ENCODE data around the gene SPDL1. TPM values are rescaled to one million over a fixed set of nuclear protein-coding genes. Genes with fewer than 3 reads are reported as not detected.
A peak's percentile ranks its signal among the peaks of the same experiment; 100 is the strongest.

Gene SPDL1
- total RNA-seq, 1 donor from 2014 or later, result 9.3 TPM

DNA sequence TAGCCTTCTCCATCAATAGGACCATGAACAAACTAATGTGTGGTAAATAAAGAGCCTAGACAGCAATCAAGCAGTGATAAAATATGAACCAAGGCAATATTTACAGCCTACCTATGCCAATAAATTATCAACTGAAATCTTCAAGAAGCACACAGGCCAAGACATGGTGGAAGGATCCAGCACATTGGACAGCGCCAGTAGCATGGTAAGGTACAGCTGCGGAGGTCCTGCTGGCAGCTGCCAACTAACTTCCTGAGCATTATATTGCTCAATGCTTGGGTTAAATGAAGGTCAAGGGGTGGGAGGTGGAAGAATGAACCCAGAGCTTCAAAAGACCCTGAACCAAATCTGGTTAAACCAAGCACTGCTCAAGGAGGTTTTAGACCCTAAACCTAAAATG, 16.5 kb upstream of the SPDL1 start:
- no peak for ATAC-seq
- intact Hi-C loops (cut with DNase I), result no loop called here
- DNase-seq (ENCODE audit: low spot score), result no peak

DNA sequence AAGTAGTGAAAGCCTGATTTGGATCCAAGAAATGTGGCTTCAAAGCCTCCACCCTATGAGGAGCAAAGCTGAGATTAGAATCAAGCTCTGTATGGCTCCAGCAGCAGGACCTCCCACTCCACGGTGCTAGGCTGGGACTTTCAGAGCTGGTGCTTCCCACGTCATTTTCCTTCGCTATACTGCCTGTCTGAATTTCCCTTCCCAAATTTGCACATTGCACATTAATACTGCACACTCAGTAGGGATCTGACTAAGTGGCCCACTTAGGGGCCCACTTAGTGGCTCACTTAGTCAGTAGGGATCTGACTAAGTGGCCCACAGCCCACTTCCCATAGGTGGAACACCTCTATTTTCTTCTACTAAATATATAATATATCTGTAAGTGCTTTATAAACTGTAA, 14.1 kb upstream of the SPDL1 start:
- DNase-seq (ENCODE audit: low spot score) (no peak), ATAC-seq (no peak)
- intact Hi-C loops (cut with DNase I), result no loop called here

DNA sequence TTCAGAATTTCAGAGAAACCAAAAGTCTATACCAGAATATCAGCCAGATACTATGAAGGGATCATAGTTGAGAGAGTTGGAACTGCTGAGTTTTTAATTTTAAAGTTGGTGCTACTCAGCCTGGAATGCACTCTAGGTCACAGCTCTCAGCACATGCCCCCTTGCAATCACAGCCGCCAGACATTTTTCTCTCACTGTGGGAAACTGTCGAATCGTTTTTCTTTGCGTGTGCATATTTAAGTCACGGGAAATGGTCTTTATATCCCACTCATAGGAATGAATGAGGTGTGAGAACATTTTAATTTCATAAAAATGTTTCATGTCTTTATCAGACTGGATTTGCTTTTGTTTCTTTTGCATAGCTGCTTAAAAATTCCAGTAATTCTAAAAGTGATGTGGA, 12.2 kb upstream of the SPDL1 start:
- DNase-seq (ENCODE audit: low spot score) (no peak), ATAC-seq (no peak)
- intact Hi-C loops (cut with DNase I), result no loop called here

DNA sequence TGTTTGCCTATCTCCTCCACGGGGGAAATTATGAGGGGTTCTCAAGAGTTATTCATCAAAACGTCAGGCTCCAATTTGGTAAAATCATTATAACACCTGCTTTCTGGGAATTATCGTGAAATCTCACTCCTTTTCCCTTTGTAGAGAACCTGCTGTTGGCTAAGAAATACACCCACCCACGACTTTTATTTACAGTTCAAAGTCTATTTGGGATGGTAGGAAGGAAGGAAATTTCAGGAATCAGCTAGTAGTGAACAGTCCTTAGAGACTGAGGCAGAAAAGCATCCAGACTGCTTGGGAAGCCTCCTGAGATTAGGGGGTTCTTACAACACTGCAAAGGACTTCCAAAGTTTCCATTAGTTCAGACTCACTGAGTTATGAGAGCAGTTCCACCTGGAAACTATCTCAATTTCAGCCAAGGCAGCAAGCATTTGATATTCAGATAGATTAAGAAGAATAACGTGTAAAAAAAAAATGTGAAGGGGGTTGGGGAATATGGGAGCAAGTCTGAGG, 9.4 kb upstream of the SPDL1 start:
- no peak for DNase-seq (ENCODE audit: low spot score)
- intact Hi-C loops (cut with DNase I), result no loop called here
- ATAC-seq, result peak; percentile 65

DNA sequence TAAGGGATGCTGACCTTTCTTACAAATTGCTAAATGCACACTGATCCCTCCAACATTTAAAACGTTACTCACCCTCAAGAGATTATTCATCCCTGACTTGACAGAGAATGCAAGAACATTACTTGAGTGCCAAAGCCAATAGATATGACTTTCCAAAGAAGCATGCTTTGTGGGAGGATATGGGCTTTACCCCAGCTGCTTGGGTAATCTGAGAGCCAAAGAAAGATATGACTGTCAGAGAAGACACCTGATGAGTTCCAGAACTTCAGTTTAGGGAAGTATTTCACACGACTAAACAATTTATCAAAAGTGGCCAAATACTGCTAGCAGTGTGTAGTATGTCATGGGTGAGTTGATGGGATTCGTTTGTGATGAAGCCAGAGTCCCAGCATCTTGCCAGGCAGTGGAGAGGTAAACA, 7.4 kb upstream of the SPDL1 start:
- DNase-seq (ENCODE audit: low spot score) (no peak), ATAC-seq (peak; percentile 68)
- intact Hi-C loops (cut with DNase I), result no loop called here

DNA sequence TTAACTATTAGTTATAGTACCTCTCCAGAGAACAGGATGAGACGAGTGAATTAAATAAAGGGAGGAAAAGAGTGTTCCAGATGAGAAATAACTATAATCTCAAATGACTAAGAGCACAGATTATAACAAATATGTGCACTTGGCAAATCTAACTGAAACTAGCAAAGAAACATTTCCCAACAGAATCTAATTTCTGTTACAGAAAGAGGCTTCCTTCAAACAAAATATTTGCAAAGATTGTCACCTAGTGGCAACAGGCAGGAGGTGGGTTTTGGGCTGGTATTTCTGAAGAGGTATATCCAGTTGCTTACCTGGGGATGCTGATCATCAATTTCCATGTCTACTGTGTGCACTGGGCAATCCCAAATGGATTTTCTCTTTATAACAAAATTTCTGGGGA, 5.6 kb upstream of the SPDL1 start:
- intact Hi-C loops (cut with DNase I), result no loop called here
- DNase-seq (ENCODE audit: low spot score) (no peak), ATAC-seq (no peak)

DNA sequence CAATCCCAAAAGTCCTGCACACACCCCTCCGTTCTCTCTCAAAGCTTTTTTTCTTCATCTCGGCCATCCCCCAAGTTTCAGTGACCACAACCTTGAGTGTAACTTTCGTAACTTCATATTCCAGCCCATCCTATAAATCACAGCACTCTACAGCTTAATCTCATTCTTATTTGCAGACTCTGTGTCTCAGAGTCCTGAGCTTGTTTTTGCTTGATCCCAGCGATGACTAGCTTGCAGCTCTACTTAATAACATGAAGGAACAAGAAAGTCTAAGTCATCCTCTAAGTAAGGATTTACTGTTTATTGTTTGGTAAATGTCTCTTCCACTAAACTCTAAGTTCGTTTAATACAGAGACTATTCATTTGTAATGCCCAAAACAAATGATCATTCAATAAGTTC, 2.6 kb upstream of the SPDL1 start:
- DNase-seq (ENCODE audit: low spot score) (no peak), ATAC-seq (no peak)
- intact Hi-C loops (cut with DNase I), result no loop called here

DNA sequence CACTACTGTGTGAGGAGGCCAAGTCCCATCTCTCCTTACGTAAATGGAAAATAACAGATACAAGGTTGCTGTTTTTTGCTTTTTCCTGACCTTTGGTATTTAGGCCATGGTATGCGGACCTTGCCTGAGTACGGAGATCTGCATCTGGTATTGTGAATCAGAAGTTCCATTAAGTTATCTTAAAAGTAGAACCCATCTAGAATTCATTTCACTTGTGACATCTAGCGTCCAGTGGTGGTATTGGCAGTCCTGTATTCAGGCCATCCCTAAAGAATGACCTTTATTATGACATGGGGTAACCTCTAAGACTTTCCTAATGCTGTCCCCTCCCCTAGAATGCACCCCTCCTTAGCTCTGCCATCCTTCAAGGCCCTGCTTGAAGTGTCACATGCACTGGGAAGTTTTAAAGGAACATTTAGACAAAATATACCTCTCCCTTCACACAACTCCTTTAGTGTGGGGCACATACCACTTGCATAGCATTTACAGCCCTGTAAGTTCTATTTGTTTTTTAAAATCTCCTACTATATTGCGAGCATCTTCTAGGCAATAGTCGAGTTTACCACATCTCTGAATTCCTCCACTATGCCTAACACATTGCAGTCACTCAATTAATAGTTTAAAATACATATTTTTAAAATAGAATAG, 1.9 kb upstream of the SPDL1 start:
- ATAC-seq (peak; percentile 60), DNase-seq (ENCODE audit: low spot score) (peak; percentile 73)
- intact Hi-C loops (cut with DNase I), result no loop called here

DNA sequence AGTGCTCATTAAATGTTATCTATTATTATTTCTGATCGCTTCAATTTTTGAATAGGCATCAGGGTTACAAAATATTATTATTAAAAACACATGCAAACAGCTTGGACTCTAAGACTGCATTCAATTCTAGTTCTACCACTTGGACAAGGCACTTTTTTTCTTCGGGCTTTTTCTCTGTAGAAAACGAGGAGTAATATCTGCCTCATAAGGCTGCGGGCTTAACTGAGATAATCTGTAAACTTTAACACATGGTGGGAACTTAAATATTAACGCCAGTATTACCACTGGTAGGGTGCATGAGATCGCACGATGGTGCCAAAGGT, 511 bp upstream of the SPDL1 start:
- DNase-seq (ENCODE audit: low spot score) (no peak), ATAC-seq (peak; percentile 66)
- intact Hi-C loops (cut with DNase I), result no loop called here

DNA sequence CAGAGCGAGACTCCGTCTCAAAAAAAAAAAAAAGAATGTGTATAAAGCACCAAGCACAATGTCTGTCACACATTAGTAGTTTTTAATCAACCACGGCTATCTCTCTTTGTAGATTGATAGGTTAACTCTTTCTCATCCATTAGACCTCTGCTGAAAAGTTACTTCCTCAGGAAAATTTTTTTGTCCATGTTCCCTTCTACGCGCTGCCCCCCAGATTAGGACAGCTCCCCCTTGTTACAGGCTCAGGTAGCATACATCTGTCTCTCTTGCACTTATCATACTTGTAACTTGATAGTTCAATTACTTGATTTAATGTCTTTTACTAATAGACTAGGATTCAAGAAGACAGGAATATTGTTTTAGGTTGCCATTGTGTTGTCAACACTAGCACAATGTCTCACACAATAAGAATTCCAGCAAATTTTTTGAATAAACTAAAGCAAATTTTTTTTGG, 1.5 kb downstream of the SPDL1 start:
- ATAC-seq (no peak), DNase-seq (ENCODE audit: low spot score) (no peak)
- intact Hi-C loops (cut with DNase I), result no loop called here

DNA sequence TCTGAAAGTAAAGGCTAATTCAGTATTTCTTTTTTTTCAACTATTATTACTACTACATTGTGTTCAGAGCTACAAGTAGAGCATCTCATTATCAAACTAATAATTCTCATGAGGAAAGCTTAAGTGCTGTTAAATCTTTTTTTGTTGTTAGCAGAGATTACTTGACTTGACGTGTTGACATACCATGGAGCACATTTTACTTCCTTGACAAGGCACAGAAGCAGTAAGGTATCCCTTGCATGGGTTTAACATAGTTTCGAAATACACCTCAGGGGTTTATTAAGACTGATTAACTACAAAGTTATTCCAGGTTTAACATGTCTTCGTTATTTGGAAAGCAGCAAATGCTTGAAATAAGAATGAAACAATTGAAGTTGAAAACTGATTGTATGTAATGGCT, 7.0 kb downstream of the SPDL1 start:
- DNase-seq (ENCODE audit: low spot score), result no peak
- intact Hi-C loops (cut with DNase I), result no loop called here
- no peak for ATAC-seq

DNA sequence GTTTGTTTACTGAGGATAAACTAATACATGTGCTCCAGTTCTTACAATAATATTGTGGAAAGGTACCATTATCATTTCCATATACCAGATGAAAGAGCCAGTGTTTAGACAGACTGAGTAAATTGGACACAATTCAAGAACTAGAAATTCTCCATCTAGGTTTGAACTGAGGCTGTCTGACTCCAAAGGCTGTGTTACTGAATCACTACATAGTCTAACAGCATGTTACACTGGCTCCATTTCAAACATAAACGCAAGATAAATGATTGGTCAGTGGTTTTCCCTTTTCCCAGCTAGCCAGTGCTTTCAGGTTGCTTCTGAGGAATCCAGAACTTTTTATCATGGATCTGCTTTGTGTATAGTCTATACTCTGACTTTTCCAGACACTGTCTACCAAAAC, 8.1 kb downstream of the SPDL1 start:
- DNase-seq (ENCODE audit: low spot score), result no peak
- ATAC-seq, result no peak
- intact Hi-C loops (cut with DNase I), result no loop called here

DNA sequence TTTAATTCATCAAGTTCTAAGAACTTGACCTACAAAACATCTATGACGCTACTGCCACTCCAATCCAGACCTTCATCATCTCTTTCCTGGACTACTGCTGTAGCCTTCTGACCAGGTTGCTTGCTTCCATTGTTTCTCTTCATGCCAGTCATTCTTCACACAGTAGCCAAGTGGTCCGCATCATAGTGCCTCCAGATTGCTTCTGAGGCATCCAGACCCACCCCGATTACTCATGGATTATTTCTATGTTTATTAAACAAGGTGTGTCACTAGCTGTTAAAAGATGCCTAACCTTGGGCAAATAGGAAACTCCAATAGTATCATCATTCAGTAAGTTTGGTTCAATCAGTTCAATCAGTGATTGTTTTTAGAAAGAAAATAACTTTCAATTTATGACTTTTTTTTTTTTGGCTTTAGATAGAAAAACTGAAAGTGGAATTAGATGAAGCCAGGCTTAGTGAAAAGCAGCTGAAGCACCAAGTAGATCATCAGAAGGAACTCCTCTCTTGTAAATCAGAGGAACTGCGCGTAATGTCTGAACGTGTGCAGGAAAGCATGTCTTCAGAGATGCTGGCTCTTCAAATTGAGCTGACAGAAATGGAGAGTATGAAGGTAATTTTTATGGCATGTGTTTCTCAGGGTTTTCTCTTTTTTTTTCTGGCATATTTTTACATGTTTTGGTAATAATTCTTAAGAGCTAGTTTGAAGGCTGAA, 9.5 kb downstream of the SPDL1 start:
- ATAC-seq, result no peak
- intact Hi-C loops (cut with DNase I), result no loop called here

DNA sequence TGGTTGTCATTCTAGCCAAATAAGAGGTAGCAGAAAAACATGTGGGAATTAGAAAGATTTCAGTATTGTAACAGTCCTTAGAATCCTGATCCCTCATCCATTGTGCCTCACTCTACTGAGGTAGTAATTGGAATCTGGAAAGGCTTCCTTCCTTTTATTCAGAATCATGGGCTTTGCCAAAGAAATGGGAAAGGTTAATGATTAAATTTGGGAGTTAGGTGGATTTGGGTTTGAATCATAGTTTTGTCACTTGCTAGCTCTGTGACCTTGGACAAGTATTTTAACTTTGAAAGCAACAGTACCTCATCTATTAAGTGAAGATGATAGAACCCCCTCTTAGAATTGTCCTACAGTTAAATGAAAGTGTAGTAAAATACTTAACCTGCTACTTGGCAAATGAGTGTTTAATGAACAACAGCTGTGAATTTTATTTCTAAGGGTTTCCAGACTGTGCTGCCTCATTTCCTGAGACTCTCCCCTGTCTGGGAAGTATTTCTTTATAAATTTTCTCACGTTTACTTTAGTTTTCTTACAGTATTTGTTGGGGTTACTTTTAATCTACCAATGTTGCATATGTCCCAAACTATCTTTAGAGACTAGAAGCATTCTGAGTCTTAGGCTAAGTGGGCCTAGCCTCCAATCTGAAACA, 11.7 kb downstream of the SPDL1 start:
- intact Hi-C loops (cut with DNase I), result no loop called here
- no peak for ATAC-seq
- DNase-seq (ENCODE audit: low spot score), result no peak

More for the DNA sequence above, 9.5 kb downstream of the SPDL1 start:
- DNase-seq (ENCODE audit: low spot score), result no peak

DNA sequence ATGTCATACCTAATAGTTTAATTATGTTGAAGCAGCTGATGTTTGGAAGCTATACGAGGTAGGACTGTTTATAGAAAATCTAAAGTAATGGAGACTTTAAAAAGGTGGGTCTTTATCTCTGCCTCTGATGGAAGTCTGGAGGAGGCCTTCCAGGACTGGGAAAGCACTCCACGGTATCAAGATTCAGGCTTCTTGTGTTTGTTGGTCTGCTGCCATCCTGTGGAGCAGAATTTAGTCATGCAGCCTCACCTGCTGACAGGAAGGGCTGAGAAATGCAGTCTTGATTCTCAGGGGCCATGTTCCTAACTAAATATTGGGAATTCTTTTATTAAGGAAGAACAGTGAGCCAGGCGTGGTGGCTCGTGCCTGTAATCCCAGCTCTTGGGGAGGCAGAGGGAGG, 15.9 kb downstream of the SPDL1 start:
- ATAC-seq (no peak), DNase-seq (ENCODE audit: low spot score) (no peak)
- intact Hi-C loops (cut with DNase I), result no loop called here

DNA sequence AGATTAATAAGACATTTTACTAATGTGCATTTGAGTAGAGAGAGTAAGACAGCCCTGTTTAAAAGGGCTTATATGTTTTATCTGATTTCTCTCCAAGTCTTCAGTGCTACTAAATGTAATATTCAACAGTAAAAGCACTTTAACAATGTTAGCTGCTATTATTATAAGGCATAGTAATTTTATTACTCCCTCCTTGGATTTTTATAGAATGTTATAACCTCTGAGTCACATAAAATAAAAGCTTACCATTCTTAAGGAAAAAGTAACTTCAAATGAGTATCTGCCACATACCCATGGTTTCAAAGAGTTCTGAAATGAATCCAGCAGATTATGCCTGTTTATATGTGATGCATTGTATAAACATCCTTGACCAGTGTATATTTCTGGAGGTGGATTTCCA, 19.0 kb downstream of the SPDL1 start:
- DNase-seq (ENCODE audit: low spot score), result no peak
- no peak for ATAC-seq
- intact Hi-C loops (cut with DNase I), result no loop called here

DNA sequence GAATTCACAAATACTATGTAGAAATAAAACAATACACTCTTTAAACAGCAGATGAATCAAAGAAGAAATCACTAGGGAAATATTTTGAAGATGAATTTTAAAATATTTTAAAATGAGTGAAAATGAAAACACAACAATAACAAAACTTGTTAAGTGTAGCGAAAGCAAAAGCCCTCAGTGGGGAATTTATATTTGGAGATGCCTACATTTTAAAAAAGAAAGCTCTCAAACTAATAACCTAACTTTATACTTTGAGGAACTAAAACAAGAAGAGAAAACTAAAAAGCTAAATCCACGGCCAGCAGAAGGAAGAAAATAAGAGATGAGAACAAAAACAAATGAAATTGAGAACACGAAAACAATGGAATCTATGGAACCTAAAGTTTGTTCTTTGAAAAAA, 22.7 kb downstream of the SPDL1 start:
- intact Hi-C loops (cut with DNase I), result loop anchor here (5.0 kb wide), 1 partner anchor 1349 kb away; no protein-coding TSS in a partner anchor
- DNase-seq (ENCODE audit: low spot score) (no peak), ATAC-seq (no peak)

DNA sequence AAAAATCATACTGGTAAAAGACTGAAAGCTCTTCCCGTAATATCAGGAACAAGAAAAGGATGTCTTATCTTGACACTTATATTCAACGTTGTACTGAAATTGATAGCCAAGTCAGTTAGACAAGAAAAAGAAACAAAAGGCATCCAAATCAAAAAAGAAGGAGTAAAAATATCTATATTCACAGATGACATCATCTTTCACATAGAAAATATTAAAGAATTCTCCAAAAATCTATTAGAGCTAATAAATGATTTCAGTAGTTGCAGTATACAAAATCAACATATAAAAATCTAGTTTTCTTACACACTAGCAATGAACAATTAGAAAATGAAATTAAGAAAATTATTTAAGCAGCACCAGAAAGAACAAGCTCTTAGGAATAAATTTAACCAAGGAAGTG, 24.3 kb downstream of the SPDL1 start:
- DNase-seq (ENCODE audit: low spot score), result no peak
- no peak for ATAC-seq
- intact Hi-C loops (cut with DNase I), result loop anchor here (5.0 kb wide), 1 partner anchor 1351 kb away; no protein-coding TSS in a partner anchor

DNA sequence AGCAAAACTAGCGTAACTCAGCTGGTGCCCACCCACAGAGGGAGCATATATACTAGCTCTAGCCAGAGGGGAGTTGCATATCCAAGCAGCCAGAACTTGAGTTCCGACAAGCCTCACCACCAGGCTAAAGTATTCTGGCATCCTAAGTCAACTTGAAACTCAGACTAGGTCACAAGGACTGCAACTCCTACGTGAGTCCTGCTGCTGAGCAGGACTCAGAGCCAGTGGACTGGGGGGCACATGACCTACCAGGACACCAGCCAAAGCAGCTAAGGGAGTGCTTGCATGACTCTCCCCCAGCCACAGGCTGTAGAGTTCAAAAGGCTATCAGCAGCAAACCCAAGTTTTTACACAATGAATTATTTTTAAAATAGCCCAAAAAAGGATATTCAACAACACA, 26.1 kb downstream of the SPDL1 start:
- no peak for DNase-seq (ENCODE audit: low spot score)
- ATAC-seq, result no peak
- intact Hi-C loops (cut with DNase I), result loop anchor here (5.0 kb wide), 1 partner anchor 1352 kb away; no protein-coding TSS in a partner anchor

DNA sequence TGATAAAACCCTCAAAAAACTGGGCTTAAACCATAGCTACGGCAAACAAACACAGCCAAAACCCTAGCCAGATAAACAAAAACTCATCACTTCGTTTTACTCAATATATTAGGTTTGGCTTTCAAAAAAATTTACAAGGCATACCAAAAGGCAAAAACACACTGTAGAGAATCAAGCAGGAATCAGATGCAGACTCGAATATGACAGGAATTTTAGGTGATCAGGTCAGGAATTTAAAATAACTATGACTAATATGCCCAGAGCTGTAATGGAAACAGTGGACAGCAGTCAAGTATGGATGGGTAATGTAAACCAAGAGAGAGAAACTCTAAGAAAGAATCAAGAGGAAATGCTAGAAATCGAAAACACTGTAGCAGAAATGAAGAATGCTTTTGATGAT, 27.0 kb downstream of the SPDL1 start:
- ATAC-seq (no peak), DNase-seq (ENCODE audit: low spot score) (no peak)
- intact Hi-C loops (cut with DNase I), result no loop called here

Data from sciatic nerve (tissue), 2 donors.